Measurements from ENCODE around the gene BEAN1.

DNA sequence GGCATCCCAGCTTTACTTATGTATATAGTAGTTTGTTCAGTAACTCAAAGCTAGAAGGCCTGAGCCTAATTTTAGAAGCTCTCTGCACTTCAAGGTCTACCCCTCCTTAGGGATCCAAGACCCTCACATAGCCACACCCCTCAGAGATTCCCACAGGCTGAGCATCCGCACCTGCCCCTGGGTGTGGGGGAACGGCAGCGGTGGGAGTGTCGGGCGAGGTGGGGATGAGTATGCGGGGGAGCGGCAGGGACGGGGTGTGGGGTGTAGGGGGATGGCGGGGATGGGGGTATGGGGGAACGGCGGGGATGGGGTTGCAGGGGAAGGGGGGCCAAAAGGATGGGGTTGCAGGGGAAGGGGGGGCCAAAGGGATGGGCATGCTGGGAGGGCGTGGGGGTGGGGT is 24.9 kb upstream of the BEAN1 start:
- TF ChIP-seq, protein P1, sequence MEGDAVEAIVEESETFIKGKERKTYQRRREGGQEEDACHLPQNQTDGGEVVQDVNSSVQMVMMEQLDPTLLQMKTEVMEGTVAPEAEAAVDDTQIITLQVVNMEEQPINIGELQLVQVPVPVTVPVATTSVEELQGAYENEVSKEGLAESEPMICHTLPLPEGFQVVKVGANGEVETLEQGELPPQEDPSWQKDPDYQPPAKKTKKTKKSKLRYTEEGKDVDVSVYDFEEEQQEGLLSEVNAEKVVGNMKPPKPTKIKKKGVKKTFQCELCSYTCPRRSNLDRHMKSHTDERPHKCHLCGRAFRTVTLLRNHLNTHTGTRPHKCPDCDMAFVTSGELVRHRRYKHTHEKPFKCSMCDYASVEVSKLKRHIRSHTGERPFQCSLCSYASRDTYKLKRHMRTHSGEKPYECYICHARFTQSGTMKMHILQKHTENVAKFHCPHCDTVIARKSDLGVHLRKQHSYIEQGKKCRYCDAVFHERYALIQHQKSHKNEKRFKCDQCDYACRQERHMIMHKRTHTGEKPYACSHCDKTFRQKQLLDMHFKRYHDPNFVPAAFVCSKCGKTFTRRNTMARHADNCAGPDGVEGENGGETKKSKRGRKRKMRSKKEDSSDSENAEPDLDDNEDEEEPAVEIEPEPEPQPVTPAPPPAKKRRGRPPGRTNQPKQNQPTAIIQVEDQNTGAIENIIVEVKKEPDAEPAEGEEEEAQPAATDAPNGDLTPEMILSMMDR (IDR thresholded peaks at IDR 0.05; ENCODE audit: low read depth, low read length, poor library complexity, severe bottlenecking), result no peak
- no peak for TF ChIP-seq EZH2phosphoT487 (IDR thresholded peaks at IDR 0.05; ENCODE audit: borderline replicate concordance, low read length)

Measured in DOHH2 (cell line).